ENCODE data around the gene ZCCHC10.

ZCCHC10 gene

DNA sequence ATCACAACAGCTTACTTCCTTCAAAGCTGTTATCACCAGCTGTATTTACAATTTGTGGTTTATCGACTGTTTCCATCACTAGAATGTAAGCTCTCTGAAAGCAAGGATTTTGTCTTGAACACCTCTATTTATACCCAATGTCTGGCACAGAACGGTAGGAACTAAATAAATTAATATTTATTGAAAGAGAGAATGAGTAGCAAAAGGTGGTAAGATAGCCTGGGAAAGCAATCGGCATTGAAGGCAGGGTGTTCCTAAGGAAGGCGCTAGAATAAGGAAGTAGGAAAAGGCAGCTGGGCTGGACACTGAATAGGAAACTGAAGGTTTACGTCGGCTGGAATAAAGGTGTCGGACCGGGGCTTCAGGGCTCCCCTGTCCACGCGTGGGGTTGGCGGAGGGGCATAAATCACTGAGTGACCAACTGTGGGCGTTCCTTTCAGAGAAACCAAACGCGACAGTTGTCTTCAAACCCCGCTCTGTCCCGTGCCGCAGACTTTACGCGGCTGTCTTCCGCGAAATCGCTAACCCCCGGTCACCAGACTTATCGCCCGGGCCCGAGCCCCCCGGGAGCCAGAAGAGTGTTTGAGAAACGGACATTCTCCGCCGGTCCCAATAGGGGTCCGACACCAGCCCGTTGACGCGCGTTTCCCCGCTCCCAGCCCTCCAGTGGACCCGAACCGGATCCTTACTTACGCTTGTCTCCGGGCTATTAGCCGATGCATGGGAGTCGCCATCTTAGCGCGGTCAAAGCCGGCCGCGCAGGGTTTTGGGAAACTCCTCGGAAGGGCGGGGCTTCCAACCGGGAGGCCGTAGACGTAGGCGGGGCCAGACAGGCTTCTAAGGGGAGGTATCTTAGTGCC is at the start of gene ZCCHC10:
ZCCHC10 (minus strand) TSS at position 746 of the 860 bp plus-strand sequence; CDS start at position 734, 12 bp downstream.
- Histone ChIP-seq H3K9me2 (replicated peaks; ENCODE audit: insufficient read depth, low read length) (no peaks in the 10 kb centered on the region), H3F3A (ENCODE audit: insufficient read depth, low read length) (peaks cover 8% of the 10 kb centered on the region), H3K36me3 (replicated peaks; ENCODE audit: insufficient read depth, low read length) (no peaks in the 10 kb centered on the region), H4K20me1 (ENCODE audit: insufficient read depth, low read length) (no peaks in the 10 kb centered on the region), H3K27ac (ENCODE audit: low read length) (peak within 1 kb of the TSS; percentile 62; the same call in 1 of the 2 replicates), H3K4me2 (ENCODE audit: low read depth, low read length) (peak within 1 kb of the TSS; percentile 89), H3K4me1 (ENCODE audit: low read length) (no peaks in the 10 kb centered on the region), H3K9ac (ENCODE audit: low read length) (peak within 1 kb of the TSS; percentile 87), H2AFZ (ENCODE audit: low read length) (peak within 1 kb of the TSS; percentile 91), H3K27me3 (replicated peaks; ENCODE audit: insufficient read depth, low read length) (no peaks in the 10 kb centered on the region), H3K79me2 (ENCODE audit: low read length) (peaks cover 38% of the 10 kb centered on the region), H3K4me3 (ENCODE audit: low read length) (peak within 1 kb of the TSS; percentile 94), H3K9me3 (replicated peaks; ENCODE audit: insufficient read depth, low read length) (no peaks in the 10 kb centered on the region)
- DNase-seq = peak; percentile 94
- TF ChIP-seq CTCF (IDR thresholded peaks at IDR 0.05; ENCODE audit: low read length) = no peak
- TF ChIP-seq EZH2 (optimal IDR thresholded peaks at IDR 0.05; ENCODE audit: low read depth, low read length) = no peak
- no peak for TF ChIP-seq EZH2phosphoT487 (IDR thresholded peaks at IDR 0.05; ENCODE audit: low read length)

- Histone ChIP-seq H3K4me3 (ENCODE audit: low read length) (no peak overlapping the region), H3K9ac (ENCODE audit: low read length) (no peak overlapping the region), H3F3A (ENCODE audit: insufficient read depth, low read length) (no peaks in the 10 kb centered on the region), H3K9me2 (replicated peaks; ENCODE audit: insufficient read depth, low read length) (no peaks in the 10 kb centered on the region), H2AFZ (ENCODE audit: low read length) (no peak overlapping the region), H3K27me3 (replicated peaks; ENCODE audit: insufficient read depth, low read length) (no peaks in the 10 kb centered on the region), H3K9me3 (replicated peaks; ENCODE audit: insufficient read depth, low read length) (no peaks in the 10 kb centered on the region), H3K4me1 (ENCODE audit: low read length) (no peaks in the 10 kb centered on the region), H4K20me1 (ENCODE audit: insufficient read depth, low read length) (no peaks in the 10 kb centered on the region), H3K4me2 (ENCODE audit: low read depth, low read length) (no peak overlapping the region), H3K27ac (ENCODE audit: low read length) (no peak overlapping the region), H3K36me3 (replicated peaks; ENCODE audit: insufficient read depth, low read length) (peaks cover 6% of the 10 kb centered on the region; the same call in 1 of the 2 replicates), H3K79me2 (ENCODE audit: low read length) (peaks cover 88% of the 10 kb centered on the region)
- TF ChIP-seq EZH2 (optimal IDR thresholded peaks at IDR 0.05; ENCODE audit: low read depth, low read length) (no peak), CTCF (IDR thresholded peaks at IDR 0.05; ENCODE audit: low read length) (no peak), EZH2phosphoT487 (IDR thresholded peaks at IDR 0.05; ENCODE audit: low read length) (no peak)
- DNase-seq = no peak
Measured at GRCh38 chr5:133075572-133076536, 49.5 kb upstream of the ZCCHC10 start.

- TF ChIP-seq CTCF (IDR thresholded peaks at IDR 0.05; ENCODE audit: low read length) = no peak
- no peak for TF ChIP-seq EZH2 (optimal IDR thresholded peaks at IDR 0.05; ENCODE audit: low read depth, low read length)
- no peak for TF ChIP-seq EZH2phosphoT487 (IDR thresholded peaks at IDR 0.05; ENCODE audit: low read length)
- Histone ChIP-seq H2AFZ (ENCODE audit: low read length) (no peak overlapping the region), H3K36me3 (replicated peaks; ENCODE audit: insufficient read depth, low read length) (peaks cover 6% of the 10 kb centered on the region; the same call in 1 of the 2 replicates), H3K27ac (ENCODE audit: low read length) (no peak overlapping the region), H3F3A (ENCODE audit: insufficient read depth, low read length) (no peaks in the 10 kb centered on the region), H4K20me1 (ENCODE audit: insufficient read depth, low read length) (no peaks in the 10 kb centered on the region), H3K4me3 (ENCODE audit: low read length) (no peak overlapping the region), H3K9me3 (replicated peaks; ENCODE audit: insufficient read depth, low read length) (no peaks in the 10 kb centered on the region), H3K4me1 (ENCODE audit: low read length) (no peaks in the 10 kb centered on the region), H3K4me2 (ENCODE audit: low read depth, low read length) (no peak overlapping the region), H3K79me2 (ENCODE audit: low read length) (peaks cover 85% of the 10 kb centered on the region), H3K9ac (ENCODE audit: low read length) (no peak overlapping the region), H3K9me2 (replicated peaks; ENCODE audit: insufficient read depth, low read length) (no peaks in the 10 kb centered on the region), H3K27me3 (replicated peaks; ENCODE audit: insufficient read depth, low read length) (no peaks in the 10 kb centered on the region)
- DNase-seq = no peak
Measured at GRCh38 chr5:133072021-133072420, 45.7 kb upstream of the ZCCHC10 start.

Measured in MM.1S (cell line).